Activated T-helper 1 cell treated with anti-CD3 and anti-CD28 coated beads, Interleukin-12 subunit alpha, Interleukin-12 subunit beta, Interleukin-2, Interleukin-4 antibody, amounts not matched to agents 30 ng/mL and 10 ng/mL and 1 ng/mL, durations not matched to agents 14 hours and 24 hours and 36 hours (primary cell): ENCODE results near the gene SRXN1. TPM values are rescaled to one million over a fixed set of nuclear protein-coding genes. Genes with fewer than 3 reads are reported as not detected.

Experiments used
- DNase-seq: peaks from one replicate; pipeline ENCODE4 v3.0.0; 2021; ENCODE audit warnings: low spot score
- H3K27ac Mint-ChIP-seq: one replicate; pipeline ENCODE4 v1.8.0; 2021; ENCODE audit warnings: mild to moderate bottlenecking, mixed read lengths
- H3K27me3 Mint-ChIP-seq: one replicate; pipeline ENCODE4 v1.8.0; 2022; ENCODE audit warnings: mild to moderate bottlenecking, moderate library complexity, mixed read lengths; ENCODE audit not compliant: insufficient read depth
- H3K36me3 Mint-ChIP-seq: one replicate; pipeline ENCODE4 v1.8.0; 2021; ENCODE audit warnings: low read depth, mixed read lengths
- H3K4me1 Mint-ChIP-seq: one replicate; pipeline ENCODE4 v1.8.0; 2021; ENCODE audit warnings: low read depth, mixed read lengths
- H3K4me3 Mint-ChIP-seq: one replicate; pipeline ENCODE4 v1.8.0; 2021; ENCODE audit warnings: mild to moderate bottlenecking, moderate library complexity, mixed read lengths
- H3K9me3 Mint-ChIP-seq: one replicate; pipeline ENCODE4 v1.8.0; 2021; ENCODE audit warnings: mixed read lengths
- intact Hi-C: fragments of 100-400 bp; cut with micrococcal nuclease; formaldehyde crosslinking; loops from one replicate; pipeline ENCODE4 v1.15.1; 2024
- total RNA-seq: library from RNA; stranded (reverse); gene quantifications from 2 replicates; pipeline ENCODE4 v1.2.3, GENCODE V29; 2022

The SRXN1 gene
- total RNA-seq, 1 donor from 2014 or later: 28.8 TPM

DNA sequence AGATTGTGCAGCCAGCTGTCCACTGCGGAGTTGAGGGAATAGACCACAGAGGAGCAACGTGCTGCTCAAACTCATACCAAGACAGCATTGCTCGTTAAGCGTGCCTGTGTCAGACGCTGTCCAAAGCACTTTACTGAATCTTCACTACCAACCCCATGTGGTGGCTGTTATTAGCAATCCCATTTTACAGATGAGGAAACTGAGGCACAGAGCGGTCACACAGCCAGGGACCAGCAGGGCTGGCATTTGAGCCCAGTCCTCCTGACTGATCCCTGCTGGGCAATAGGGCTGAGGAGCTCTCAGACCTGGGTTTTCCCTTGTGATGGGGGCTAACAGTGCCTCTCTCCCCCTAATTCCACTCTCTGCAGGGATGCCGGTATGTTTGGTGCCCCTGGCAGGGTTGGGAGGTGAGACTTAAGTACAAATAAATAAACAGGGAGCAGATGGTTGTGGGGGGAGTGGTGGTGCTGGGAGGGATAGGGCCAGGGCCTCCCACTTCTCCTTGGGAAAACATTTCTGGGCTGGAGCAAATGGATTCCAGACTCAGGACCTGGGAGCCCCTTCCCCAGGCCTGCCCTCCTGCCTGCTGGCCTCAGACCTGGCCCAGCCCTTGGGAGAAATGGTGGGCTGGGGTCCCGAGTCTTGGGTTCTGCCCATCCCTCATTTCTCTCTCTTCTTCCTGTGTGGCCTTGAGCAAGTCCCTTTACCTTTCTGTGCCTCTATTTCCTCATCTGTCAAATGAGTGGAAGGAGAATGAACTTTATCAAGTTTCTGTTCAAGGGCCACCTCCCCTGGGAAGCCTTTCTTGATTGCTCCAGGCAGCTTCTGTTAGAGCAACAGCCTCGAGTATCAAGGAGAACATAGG lies 17.7 kb downstream of the SRXN1 start:
- no peak overlapping the region for H3K4me3 Mint-ChIP-seq
- no peaks in the 10 kb centered on the region for H3K4me1 Mint-ChIP-seq
- H3K27me3 Mint-ChIP-seq: peaks cover 15% of the 10 kb centered on the region
- intact Hi-C loops: no loop called here
- H3K36me3 Mint-ChIP-seq: no peaks in the 10 kb centered on the region
- DNase-seq: no peak
- H3K9me3 Mint-ChIP-seq: no peaks in the 10 kb centered on the region
- no peak overlapping the region for H3K27ac Mint-ChIP-seq

- no peaks in the 10 kb centered on the region for H3K36me3 Mint-ChIP-seq
- no peak overlapping the region for H3K27ac Mint-ChIP-seq
- H3K9me3 Mint-ChIP-seq: no peaks in the 10 kb centered on the region
- H3K27me3 Mint-ChIP-seq: peaks cover 12% of the 10 kb centered on the region
- no peak for DNase-seq
- no peaks in the 10 kb centered on the region for H3K4me1 Mint-ChIP-seq
- no peak overlapping the region for H3K4me3 Mint-ChIP-seq
- intact Hi-C loops: no loop called here
Observed at GRCh38 chr20:634148-634925, 18.7 kb downstream of the SRXN1 start.

GRCh38 chr20:631101-631500 lies 21.9 kb downstream of the SRXN1 start:
- no peak overlapping the region for H3K4me3 Mint-ChIP-seq
- H3K36me3 Mint-ChIP-seq: no peaks in the 10 kb centered on the region
- intact Hi-C loops: no loop called here
- no peak for DNase-seq
- H3K27ac Mint-ChIP-seq: no peak overlapping the region
- H3K27me3 Mint-ChIP-seq: peaks cover 15% of the 10 kb centered on the region
- no peaks in the 10 kb centered on the region for H3K9me3 Mint-ChIP-seq
- no peaks in the 10 kb centered on the region for H3K4me1 Mint-ChIP-seq

DNA sequence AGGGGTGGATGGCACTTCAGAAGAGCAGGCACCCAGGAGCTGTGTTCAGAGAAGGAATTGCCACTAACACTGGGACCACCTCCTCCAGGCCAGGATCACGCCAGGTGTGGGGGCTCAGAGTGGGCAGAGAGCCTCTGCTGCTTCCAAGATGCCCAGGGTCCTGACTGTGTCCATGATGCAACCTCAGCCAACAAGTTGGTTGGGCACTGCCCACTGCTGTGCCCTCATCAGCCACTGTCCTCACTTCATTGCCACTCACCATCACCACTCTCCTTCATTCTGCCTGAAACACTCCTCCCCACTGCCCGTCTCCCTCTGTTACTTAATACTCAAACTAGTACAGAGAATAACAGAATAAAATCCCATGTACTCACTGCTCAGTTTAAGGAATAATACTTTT lies 26.4 kb downstream of the SRXN1 start:
- Mint-ChIP-seq H3K4me1 (no peaks in the 10 kb centered on the region), H3K9me3 (no peaks in the 10 kb centered on the region), H3K4me3 (no peak overlapping the region), H3K27ac (no peak overlapping the region), H3K36me3 (no peaks in the 10 kb centered on the region), H3K27me3 (peaks cover 5% of the 10 kb centered on the region)
- intact Hi-C loops: no loop called here
- no peak for DNase-seq

DNA sequence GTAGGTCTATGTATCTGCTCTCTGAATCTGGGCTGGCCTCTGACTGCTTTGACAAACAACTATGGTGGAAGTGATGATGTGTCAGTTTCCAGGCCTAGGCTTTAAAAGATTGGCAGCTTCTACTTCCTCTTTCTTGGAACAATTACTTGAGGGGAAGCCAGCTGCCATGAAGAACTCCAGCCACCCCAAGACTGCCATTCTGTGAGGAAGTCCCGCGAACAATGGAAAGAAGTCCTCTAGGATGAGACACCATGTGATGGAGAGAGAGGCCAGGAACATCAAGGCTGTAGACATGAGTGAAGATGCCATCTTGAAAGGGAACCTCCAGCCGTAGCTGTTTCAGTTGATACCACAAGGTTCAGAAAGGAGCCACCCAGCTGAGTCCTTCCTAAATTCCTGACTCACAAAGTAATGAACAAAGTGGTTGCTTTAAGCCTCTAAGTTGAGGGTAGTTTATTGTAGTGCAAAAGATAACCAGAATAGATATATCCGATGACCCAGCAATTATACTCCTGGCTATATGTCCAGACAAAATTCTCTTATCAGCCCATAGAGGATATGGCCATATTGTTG lies 27.6 kb downstream of the SRXN1 start:
- no peaks in the 10 kb centered on the region for H3K4me1 Mint-ChIP-seq
- no peaks in the 10 kb centered on the region for H3K36me3 Mint-ChIP-seq
- no peak overlapping the region for H3K27ac Mint-ChIP-seq
- DNase-seq: no peak
- intact Hi-C loops: no loop called here
- no peak overlapping the region for H3K4me3 Mint-ChIP-seq
- H3K9me3 Mint-ChIP-seq: no peaks in the 10 kb centered on the region
- H3K27me3 Mint-ChIP-seq: peaks cover 5% of the 10 kb centered on the region

- Mint-ChIP-seq H3K4me3 (no peak overlapping the region), H3K9me3 (no peaks in the 10 kb centered on the region), H3K27me3 (peaks cover 10% of the 10 kb centered on the region), H3K4me1 (no peaks in the 10 kb centered on the region), H3K27ac (no peak overlapping the region), H3K36me3 (no peaks in the 10 kb centered on the region)
- DNase-seq: no peak
- intact Hi-C loops: no loop called here
Observed at GRCh38 chr20:623704-624103, 29.3 kb downstream of the SRXN1 start.

DNA sequence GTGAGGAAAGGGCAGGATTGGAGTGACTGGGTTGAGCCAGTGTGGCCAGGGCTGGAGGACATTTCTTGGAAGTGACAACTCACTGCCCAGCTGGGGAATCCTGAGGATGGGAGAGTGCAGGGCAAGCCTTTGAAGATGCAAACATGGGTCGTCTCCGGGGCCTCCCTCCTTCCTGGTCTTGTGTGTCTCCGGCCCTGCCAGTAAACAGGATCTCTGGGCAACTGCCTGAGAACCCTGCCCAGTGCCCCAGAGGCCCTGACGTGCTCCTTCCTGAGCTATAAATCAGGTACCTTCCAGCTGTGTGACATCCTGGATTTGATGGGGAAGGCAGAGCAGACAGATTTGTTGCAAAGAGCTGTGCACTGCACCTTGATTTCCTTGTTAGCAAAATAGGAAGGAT lies 30.0 kb downstream of the SRXN1 start:
- H3K4me1 Mint-ChIP-seq: no peaks in the 10 kb centered on the region
- no peak overlapping the region for H3K27ac Mint-ChIP-seq
- DNase-seq: no peak
- no peaks in the 10 kb centered on the region for H3K9me3 Mint-ChIP-seq
- no peak overlapping the region for H3K4me3 Mint-ChIP-seq
- intact Hi-C loops: no loop called here
- H3K27me3 Mint-ChIP-seq: peaks cover 10% of the 10 kb centered on the region
- H3K36me3 Mint-ChIP-seq: no peaks in the 10 kb centered on the region

- no peak for DNase-seq
- no peak overlapping the region for H3K4me3 Mint-ChIP-seq
- H3K27me3 Mint-ChIP-seq: peaks cover 10% of the 10 kb centered on the region
- intact Hi-C loops: no loop called here
- no peak overlapping the region for H3K27ac Mint-ChIP-seq
- no peaks in the 10 kb centered on the region for H3K4me1 Mint-ChIP-seq
- no peaks in the 10 kb centered on the region for H3K9me3 Mint-ChIP-seq
- no peaks in the 10 kb centered on the region for H3K36me3 Mint-ChIP-seq
Observed at GRCh38 chr20:622161-622560, 30.8 kb downstream of the SRXN1 start.

GRCh38 chr20:621125-621756 lies 31.8 kb downstream of the SRXN1 start:
- intact Hi-C loops: no loop called here
- H3K4me3 Mint-ChIP-seq: no peak overlapping the region
- H3K4me1 Mint-ChIP-seq: no peaks in the 10 kb centered on the region

DNA sequence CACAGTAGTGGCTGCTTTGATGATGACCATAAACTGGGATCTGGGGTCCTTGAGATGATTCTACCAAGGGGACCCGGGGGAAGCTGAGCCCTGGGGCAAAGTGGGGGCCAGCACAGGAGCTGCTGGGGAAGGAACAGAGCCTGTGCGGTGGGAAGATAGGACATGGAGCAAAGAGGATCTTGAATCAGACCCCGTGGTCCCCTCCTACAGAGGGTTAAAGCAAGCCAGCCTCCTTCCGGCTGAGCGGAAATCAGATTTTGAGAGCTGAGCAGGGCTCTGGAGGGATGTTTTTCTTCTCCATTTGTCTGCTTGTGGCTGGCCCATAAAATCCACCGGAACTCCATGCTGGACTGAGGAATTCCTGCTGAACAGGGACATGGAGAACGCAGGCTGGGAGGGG lies 32.8 kb downstream of the SRXN1 start:
- Mint-ChIP-seq H3K36me3 (no peaks in the 10 kb centered on the region), H3K4me3 (no peak overlapping the region), H3K9me3 (no peaks in the 10 kb centered on the region), H3K4me1 (no peaks in the 10 kb centered on the region), H3K27ac (no peak overlapping the region), H3K27me3 (peaks cover 7% of the 10 kb centered on the region)
- intact Hi-C loops: no loop called here
- no peak for DNase-seq

More at GRCh38 chr20:621125-621756, 31.8 kb downstream of the SRXN1 start:
- no peak overlapping the region for H3K27ac Mint-ChIP-seq
- peaks cover 7% of the 10 kb centered on the region for H3K27me3 Mint-ChIP-seq
- H3K9me3 Mint-ChIP-seq: no peaks in the 10 kb centered on the region
- DNase-seq: no peak
- H3K36me3 Mint-ChIP-seq: no peaks in the 10 kb centered on the region

GRCh38 chr20:618980-619379 lies 34.0 kb downstream of the SRXN1 start:
- peaks cover 10% of the 10 kb centered on the region for H3K27me3 Mint-ChIP-seq
- H3K9me3 Mint-ChIP-seq: no peaks in the 10 kb centered on the region
- no peak overlapping the region for H3K4me3 Mint-ChIP-seq
- intact Hi-C loops: no loop called here
- H3K4me1 Mint-ChIP-seq: no peaks in the 10 kb centered on the region
- no peak overlapping the region for H3K27ac Mint-ChIP-seq
- no peaks in the 10 kb centered on the region for H3K36me3 Mint-ChIP-seq
- no peak for DNase-seq

- no peak for DNase-seq
- Mint-ChIP-seq H3K4me3 (no peak overlapping the region), H3K4me1 (no peaks in the 10 kb centered on the region), H3K27ac (no peak overlapping the region), H3K9me3 (no peaks in the 10 kb centered on the region), H3K27me3 (peaks cover 14% of the 10 kb centered on the region), H3K36me3 (no peaks in the 10 kb centered on the region)
- intact Hi-C loops: no loop called here
Observed at GRCh38 chr20:617934-618690, 34.9 kb downstream of the SRXN1 start.
